ENCODE results near the gene FOXO3. TPM values are rescaled to one million over a fixed set of nuclear protein-coding genes. Genes with fewer than 3 reads are reported as not detected.

FOXO3 gene
- total and polyA plus RNA-seq, 2 of the 13 experiments (the other 11 are each of a cell fraction or from before 2014, with no cell fraction given) = 16.0 to 22.5 TPM

DNA sequence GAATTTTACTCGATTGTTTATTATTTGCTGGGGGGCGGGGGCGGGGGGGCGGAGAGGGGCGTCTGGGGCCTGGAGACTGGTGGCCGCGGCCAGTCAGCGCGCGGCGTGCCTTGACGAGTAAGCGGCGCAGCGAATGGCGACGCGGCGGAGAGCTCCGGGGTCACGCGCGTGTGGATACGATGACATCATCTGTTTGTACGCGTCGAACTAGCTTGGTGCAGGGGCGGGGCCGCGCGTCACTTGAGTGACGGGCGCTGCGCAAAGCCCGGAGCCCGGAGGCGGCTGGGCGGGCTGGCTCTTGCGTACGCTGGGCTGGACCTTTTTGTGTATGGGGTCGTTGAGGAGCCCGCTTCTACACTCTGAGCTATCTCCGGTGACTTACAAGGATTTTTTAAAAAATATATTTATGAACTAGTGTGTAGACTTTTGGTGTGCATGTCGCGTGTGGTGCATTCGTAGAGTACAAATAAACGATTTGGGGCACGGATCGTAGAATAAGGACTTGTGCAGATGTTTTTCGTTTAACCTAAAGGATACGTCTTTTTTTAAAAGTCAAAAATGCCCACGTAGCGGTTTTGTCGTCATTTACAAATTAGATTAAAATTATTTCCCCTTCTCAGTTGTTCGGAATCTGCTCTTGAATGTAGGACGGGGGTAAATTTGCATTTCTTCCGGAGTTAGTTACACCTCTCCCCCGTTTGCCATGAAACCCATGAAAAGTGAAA is 2.2 kb upstream of the FOXO3 start (continued):
- peak; percentile 74; the same call in 1 of the 2 replicates for TF ChIP-seq ZNF788 (CRISPR knock-in tag; IDR thresholded peaks at IDR 0.05; ENCODE audit: borderline replicate concordance)
- TF ChIP-seq PAF1 (CRISPR knock-in tag; IDR thresholded peaks at IDR 0.05) = no peak
- peak; percentile 40; the same call in 1 of the 2 replicates for TF ChIP-seq BCL6 (CRISPR knock-in tag; IDR thresholded peaks at IDR 0.05)
- peak; percentile 71 for TF ChIP-seq YEATS4 (CRISPR knock-in tag; IDR thresholded peaks at IDR 0.05; ENCODE audit: borderline replicate concordance)
- TF ChIP-seq RXRB (CRISPR knock-in tag; IDR thresholded peaks at IDR 0.05; ENCODE audit: borderline replicate concordance) = peak; percentile 46; the same call in 1 of the 2 replicates
- 0 out of 2 replicates have a peak, but pooled peaks have one; percentile 49 for TF ChIP-seq ZNF333 (CRISPR knock-in tag; IDR thresholded peaks at IDR 0.05; ENCODE audit: borderline replicate concordance)
- TF ChIP-seq ZSCAN9 (CRISPR knock-in tag; IDR thresholded peaks at IDR 0.05; ENCODE audit: borderline replicate concordance) = no peak; the same call in 1 of the 2 replicates
- TF ChIP-seq ERF (CRISPR knock-in tag; IDR thresholded peaks at IDR 0.05) = peak; percentile 47; the same call in 1 of the 2 replicates
- TF ChIP-seq, protein P1, sequence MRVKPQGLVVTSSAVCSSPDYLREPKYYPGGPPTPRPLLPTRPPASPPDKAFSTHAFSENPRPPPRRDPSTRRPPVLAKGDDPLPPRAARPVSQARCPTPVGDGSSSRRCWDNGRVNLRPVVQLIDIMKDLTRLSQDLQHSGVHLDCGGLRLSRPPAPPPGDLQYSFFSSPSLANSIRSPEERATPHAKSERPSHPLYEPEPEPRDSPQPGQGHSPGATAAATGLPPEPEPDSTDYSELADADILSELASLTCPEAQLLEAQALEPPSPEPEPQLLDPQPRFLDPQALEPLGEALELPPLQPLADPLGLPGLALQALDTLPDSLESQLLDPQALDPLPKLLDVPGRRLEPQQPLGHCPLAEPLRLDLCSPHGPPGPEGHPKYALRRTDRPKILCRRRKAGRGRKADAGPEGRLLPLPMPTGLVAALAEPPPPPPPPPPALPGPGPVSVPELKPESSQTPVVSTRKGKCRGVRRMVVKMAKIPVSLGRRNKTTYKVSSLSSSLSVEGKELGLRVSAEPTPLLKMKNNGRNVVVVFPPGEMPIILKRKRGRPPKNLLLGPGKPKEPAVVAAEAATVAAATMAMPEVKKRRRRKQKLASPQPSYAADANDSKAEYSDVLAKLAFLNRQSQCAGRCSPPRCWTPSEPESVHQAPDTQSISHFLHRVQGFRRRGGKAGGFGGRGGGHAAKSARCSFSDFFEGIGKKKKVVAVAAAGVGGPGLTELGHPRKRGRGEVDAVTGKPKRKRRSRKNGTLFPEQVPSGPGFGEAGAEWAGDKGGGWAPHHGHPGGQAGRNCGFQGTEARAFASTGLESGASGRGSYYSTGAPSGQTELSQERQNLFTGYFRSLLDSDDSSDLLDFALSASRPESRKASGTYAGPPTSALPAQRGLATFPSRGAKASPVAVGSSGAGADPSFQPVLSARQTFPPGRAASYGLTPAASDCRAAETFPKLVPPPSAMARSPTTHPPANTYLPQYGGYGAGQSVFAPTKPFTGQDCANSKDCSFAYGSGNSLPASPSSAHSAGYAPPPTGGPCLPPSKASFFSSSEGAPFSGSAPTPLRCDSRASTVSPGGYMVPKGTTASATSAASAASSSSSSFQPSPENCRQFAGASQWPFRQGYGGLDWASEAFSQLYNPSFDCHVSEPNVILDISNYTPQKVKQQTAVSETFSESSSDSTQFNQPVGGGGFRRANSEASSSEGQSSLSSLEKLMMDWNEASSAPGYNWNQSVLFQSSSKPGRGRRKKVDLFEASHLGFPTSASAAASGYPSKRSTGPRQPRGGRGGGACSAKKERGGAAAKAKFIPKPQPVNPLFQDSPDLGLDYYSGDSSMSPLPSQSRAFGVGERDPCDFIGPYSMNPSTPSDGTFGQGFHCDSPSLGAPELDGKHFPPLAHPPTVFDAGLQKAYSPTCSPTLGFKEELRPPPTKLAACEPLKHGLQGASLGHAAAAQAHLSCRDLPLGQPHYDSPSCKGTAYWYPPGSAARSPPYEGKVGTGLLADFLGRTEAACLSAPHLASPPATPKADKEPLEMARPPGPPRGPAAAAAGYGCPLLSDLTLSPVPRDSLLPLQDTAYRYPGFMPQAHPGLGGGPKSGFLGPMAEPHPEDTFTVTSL (CRISPR knock-in tag; IDR thresholded peaks at IDR 0.05; ENCODE audit: borderline replicate concordance) = no peak
- TF ChIP-seq, protein P2, sequence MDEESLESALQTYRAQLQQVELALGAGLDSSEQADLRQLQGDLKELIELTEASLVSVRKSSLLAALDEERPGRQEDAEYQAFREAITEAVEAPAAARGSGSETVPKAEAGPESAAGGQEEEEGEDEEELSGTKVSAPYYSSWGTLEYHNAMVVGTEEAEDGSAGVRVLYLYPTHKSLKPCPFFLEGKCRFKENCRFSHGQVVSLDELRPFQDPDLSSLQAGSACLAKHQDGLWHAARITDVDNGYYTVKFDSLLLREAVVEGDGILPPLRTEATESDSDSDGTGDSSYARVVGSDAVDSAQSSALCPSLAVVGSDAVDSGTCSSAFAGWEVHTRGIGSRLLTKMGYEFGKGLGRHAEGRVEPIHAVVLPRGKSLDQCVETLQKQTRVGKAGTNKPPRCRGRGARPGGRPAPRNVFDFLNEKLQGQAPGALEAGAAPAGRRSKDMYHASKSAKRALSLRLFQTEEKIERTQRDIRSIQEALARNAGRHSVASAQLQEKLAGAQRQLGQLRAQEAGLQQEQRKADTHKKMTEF (CRISPR knock-in tag; IDR thresholded peaks at IDR 0.05) = peak; percentile 75; the same call in 1 of the 2 replicates
- TF ChIP-seq, protein P3, sequence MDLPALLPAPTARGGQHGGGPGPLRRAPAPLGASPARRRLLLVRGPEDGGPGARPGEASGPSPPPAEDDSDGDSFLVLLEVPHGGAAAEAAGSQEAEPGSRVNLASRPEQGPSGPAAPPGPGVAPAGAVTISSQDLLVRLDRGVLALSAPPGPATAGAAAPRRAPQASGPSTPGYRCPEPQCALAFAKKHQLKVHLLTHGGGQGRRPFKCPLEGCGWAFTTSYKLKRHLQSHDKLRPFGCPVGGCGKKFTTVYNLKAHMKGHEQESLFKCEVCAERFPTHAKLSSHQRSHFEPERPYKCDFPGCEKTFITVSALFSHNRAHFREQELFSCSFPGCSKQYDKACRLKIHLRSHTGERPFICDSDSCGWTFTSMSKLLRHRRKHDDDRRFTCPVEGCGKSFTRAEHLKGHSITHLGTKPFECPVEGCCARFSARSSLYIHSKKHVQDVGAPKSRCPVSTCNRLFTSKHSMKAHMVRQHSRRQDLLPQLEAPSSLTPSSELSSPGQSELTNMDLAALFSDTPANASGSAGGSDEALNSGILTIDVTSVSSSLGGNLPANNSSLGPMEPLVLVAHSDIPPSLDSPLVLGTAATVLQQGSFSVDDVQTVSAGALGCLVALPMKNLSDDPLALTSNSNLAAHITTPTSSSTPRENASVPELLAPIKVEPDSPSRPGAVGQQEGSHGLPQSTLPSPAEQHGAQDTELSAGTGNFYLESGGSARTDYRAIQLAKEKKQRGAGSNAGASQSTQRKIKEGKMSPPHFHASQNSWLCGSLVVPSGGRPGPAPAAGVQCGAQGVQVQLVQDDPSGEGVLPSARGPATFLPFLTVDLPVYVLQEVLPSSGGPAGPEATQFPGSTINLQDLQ (CRISPR knock-in tag; IDR thresholded peaks at IDR 0.05) = no peak
- 0 out of 2 replicates have a peak, but pooled peaks have one; percentile 57 for TF ChIP-seq ZFP90 (CRISPR knock-in tag; IDR thresholded peaks at IDR 0.05; ENCODE audit: borderline replicate concordance)
- TF ChIP-seq ZNF737 (CRISPR knock-in tag; IDR thresholded peaks at IDR 0.05; ENCODE audit: borderline replicate concordance) = no peak
- TF ChIP-seq ISL2 (CRISPR knock-in tag; IDR thresholded peaks at IDR 0.05) = peak; percentile 58; the same call in 1 of the 2 replicates
- TF ChIP-seq, protein P4, sequence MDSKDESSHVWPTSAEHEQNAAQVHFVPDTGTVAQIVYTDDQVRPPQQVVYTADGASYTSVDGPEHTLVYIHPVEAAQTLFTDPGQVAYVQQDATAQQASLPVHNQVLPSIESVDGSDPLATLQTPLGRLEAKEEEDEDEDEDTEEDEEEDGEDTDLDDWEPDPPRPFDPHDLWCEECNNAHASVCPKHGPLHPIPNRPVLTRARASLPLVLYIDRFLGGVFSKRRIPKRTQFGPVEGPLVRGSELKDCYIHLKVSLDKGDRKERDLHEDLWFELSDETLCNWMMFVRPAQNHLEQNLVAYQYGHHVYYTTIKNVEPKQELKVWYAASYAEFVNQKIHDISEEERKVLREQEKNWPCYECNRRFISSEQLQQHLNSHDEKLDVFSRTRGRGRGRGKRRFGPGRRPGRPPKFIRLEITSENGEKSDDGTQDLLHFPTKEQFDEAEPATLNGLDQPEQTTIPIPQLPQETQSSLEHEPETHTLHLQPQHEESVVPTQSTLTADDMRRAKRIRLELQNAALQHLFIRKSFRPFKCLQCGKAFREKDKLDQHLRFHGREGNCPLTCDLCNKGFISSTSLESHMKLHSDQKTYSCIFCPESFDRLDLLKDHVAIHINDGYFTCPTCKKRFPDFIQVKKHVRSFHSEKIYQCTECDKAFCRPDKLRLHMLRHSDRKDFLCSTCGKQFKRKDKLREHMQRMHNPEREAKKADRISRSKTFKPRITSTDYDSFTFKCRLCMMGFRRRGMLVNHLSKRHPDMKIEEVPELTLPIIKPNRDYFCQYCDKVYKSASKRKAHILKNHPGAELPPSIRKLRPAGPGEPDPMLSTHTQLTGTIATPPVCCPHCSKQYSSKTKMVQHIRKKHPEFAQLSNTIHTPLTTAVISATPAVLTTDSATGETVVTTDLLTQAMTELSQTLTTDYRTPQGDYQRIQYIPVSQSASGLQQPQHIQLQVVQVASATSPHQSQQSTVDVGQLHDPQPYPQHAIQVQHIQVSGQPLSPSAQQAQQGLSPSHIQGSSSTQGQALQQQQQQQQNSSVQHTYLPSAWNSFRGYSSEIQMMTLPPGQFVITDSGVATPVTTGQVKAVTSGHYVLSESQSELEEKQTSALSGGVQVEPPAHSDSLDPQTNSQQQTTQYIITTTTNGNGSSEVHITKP (CRISPR knock-in tag; IDR thresholded peaks at IDR 0.05; ENCODE audit: low read depth) = no peak
